Testis (tissue), 2 donors: ENCODE results near the gene SLC25A40.

Experiments used
- CTCF ChIP-seq, 3 experiments: fragments of 450-650 bp in 2 of 3; fragments of 200-600 bp in 1 of 3; sonication (generic) in 1 of 3; IDR thresholded peaks; one replicate each; pipeline ENCODE4 v1.5.1; 2016 to 2019; ENCODE audit warnings: antibody characterized with exemption in 3 of 3, mild to moderate bottlenecking in 2 of 3, moderate library complexity in 1 of 3
- POLR2A ChIP-seq: fragments of 450-650 bp; IDR thresholded peaks from one replicate; pipeline ENCODE4 v1.6.1; 2017; ENCODE audit warnings: antibody characterized with exemption, mild to moderate bottlenecking, moderate library complexity

- TF ChIP-seq CTCF (IDR thresholded peaks at IDR 0.05) (no peak), POLR2A (no peak)
Observed at GRCh38 chr7:87918740-87919139, 42.6 kb upstream of the SLC25A40 start.
